Upper lobe of left lung (tissue), 6 donors: ENCODE measurements around the gene KRTAP10-5. TPM values are rescaled to one million over a fixed set of nuclear protein-coding genes. Genes with fewer than 3 reads are reported as not detected.
"Not testable (repeated sequence)": the region's sequence is repeated elsewhere in the genome, so short reads cannot be mapped to it uniquely, and the experiment has no call there.

ENCODE experiments used
- ATAC-seq, 2 donors: fragments of 200-7000 bp; cut with Tn5 transposase; one replicate each; pipeline ENCODE4 v1.9.1; 2022; ENCODE audit warnings: mild to moderate bottlenecking in 2 of 2, moderate library complexity in 2 of 2; ENCODE audit not compliant: low FRiP score in 2 of 2
- DNase-seq, 2 donors: peaks; one replicate each; pipeline ENCODE4 v3.0.0-alpha.2; 2019 to 2020
- H3K27ac ChIP-seq, 4 donors: fragments of 200-600 bp; sonication (generic); one replicate each; pipeline ENCODE4 v1.5.1; 2016 to 2019
- H3K27me3 ChIP-seq, 4 donors: fragments of 200-600 bp; sonication (generic); one replicate each; pipeline ENCODE4 v1.5.1; 2017 to 2019
- H3K36me3 ChIP-seq, 4 donors: fragments of 200-600 bp; sonication (generic); one replicate each; pipeline ENCODE4 v1.5.1; 2016 to 2019
- H3K4me1 ChIP-seq, 4 donors: fragments of 200-600 bp; sonication (generic); one replicate each; pipeline ENCODE4 v1.5.1; 2018 to 2019
- H3K4me3 ChIP-seq, 4 donors: fragments of 200-600 bp; sonication (generic); one replicate each; pipeline ENCODE4 v1.5.1; 2017 to 2019; ENCODE audit warnings: mild to moderate bottlenecking in 2 of 4, moderate library complexity in 1 of 4
- H3K9me3 ChIP-seq, 4 donors: fragments of 200-600 bp; sonication (generic); one replicate each; pipeline ENCODE4 v1.5.1; 2018 to 2019
- CTCF ChIP-seq, 6 experiments: fragments of 450-650 bp in 4 of 6; fragments of 200-600 bp in 2 of 6; sonication (generic) in 2 of 6; IDR thresholded peaks; one replicate each; pipeline ENCODE4 v1.5.1; 2016 to 2019; ENCODE audit warnings: antibody characterized with exemption in 6 of 6
- EP300 ChIP-seq, 4 donors: sonication (generic); formaldehyde crosslinking; IDR thresholded peaks; one replicate each; pipeline ENCODE4 v1.5.1; 2017; ENCODE audit warnings: antibody characterized with exemption in 4 of 4, control low read depth in 2 of 4
- POLR2A ChIP-seq, 4 donors: fragments of 450-650 bp; IDR thresholded peaks; one replicate each; pipeline ENCODE4 v1.5.1; 2016 to 2017; ENCODE audit warnings: antibody characterized with exemption in 4 of 4, mild to moderate bottlenecking in 2 of 4
- POLR2AphosphoS5 ChIP-seq, 2 donors: sonication (generic); formaldehyde crosslinking; IDR thresholded peaks; one replicate each; pipeline ENCODE4 v1.5.1; 2017; ENCODE audit warnings: antibody characterized with exemption in 2 of 2
- WGBS, 2 donors: methylation state at CpG; one replicate each; pipeline ENCODE4 v1.1.5; 2017 to 2018; 5-methylcytosine and 5-hydroxymethylcytosine counted together
- total RNA-seq, 6 donors: library from RNA; depleted of rRNA in 4 of 6; stranded (reverse); fragments of >200 nt in 4 of 6; gene quantifications; one replicate each; pipeline versions ENCODE4 v1.1.0 to v1.2.1, GENCODE V29; 2016 to 2021
- donor health status: DM: no; HTN: no; CAD: no; lungs with moderate emphysema.
- donor health status: DM: no; HTN: yes; CAD: no; lungs with severe emphysema.

The KRTAP10-5 gene
- total RNA-seq, 6 donors from 2014 or later, result not detected

GRCh38 chr21:44614161-44614631 is 33.8 kb upstream of the KRTAP10-5 start:
- H3K4me1 ChIP-seq, result no peaks in the 10 kb centered on the region
- TF ChIP-seq POLR2A (IDR thresholded peaks at IDR 0.05) (no peak), CTCF (IDR thresholded peaks at IDR 0.05) (no peak)
- ATAC-seq, result peak in 1 of 2 donors; percentile 15
- H3K27ac ChIP-seq, result no peak overlapping the region
- H3K9me3 ChIP-seq, result peaks cover 0 to 30% (median 10%) of the 10 kb centered on the region in 4 donors
- 75 to 86% methylated on average over 8 to 20 of the region's 20 CpGs for WGBS, 2 donors
- no peak overlapping the region for H3K4me3 ChIP-seq
- peaks cover 0 to 3% (median 0%) of the 10 kb centered on the region in 4 donors for H3K27me3 ChIP-seq
- peak in 1 of 2 donors; percentile 69 for DNase-seq
- no peaks in the 10 kb centered on the region for H3K36me3 ChIP-seq

GRCh38 chr21:44613386-44614155 is 33.2 kb upstream of the KRTAP10-5 start:
- Histone ChIP-seq H3K9me3 (peaks cover 0 to 30% (median 10%) of the 10 kb centered on the region in 4 donors), H3K27me3 (peaks cover 0 to 3% (median 0%) of the 10 kb centered on the region in 4 donors), H3K36me3 (no peaks in the 10 kb centered on the region), H3K27ac (no peak overlapping the region), H3K4me1 (no peaks in the 10 kb centered on the region), H3K4me3 (no peak overlapping the region)
- ATAC-seq (peak in 1 of 2 donors; percentile 3), DNase-seq (peak in 1 of 2 donors; percentile 61)
- TF ChIP-seq POLR2AphosphoS5 (IDR thresholded peaks at IDR 0.05) (no peak), POLR2A (IDR thresholded peaks at IDR 0.05) (no peak), CTCF (IDR thresholded peaks at IDR 0.05) (no peak), EP300 (IDR thresholded peaks at IDR 0.05) (no peak)
- 90% methylated on average over 24 to 25 of the region's 26 CpGs for WGBS, 2 donors

GRCh38 chr21:44612669-44613229 is 32.3 kb upstream of the KRTAP10-5 start:
- WGBS, 2 donors, result 78 to 83% methylated on average over 12 to 13 of the region's 13 CpGs
- peaks cover 0 to 3% (median 0%) of the 10 kb centered on the region in 4 donors for H3K27me3 ChIP-seq
- H3K9me3 ChIP-seq, result peaks cover 0 to 30% (median 10%) of the 10 kb centered on the region in 4 donors
- TF ChIP-seq EP300 (IDR thresholded peaks at IDR 0.05) (no peak), POLR2AphosphoS5 (IDR thresholded peaks at IDR 0.05) (no peak), CTCF (IDR thresholded peaks at IDR 0.05) (no peak), POLR2A (IDR thresholded peaks at IDR 0.05) (no peak)
- H3K27ac ChIP-seq, result no peak overlapping the region
- no peaks in the 10 kb centered on the region for H3K4me1 ChIP-seq
- ATAC-seq, result no peak
- no peaks in the 10 kb centered on the region for H3K36me3 ChIP-seq
- no peak overlapping the region for H3K4me3 ChIP-seq
- peak in 1 of 2 donors; percentile 75 for DNase-seq

GRCh38 chr21:44612029-44612486 is 31.7 kb upstream of the KRTAP10-5 start, which contains the start of gene KRTAP10-8:
Gene KRTAP10-8, plus strand, starts transcription at chr21:44612079. Its CDS starts 22 bp downstream, at chr21:44612101.
- Histone ChIP-seq H3K27ac (no peak within 1 kb of the TSS), H3K36me3 (no peaks in the 10 kb centered on the region), H3K4me3 (no peak within 1 kb of the TSS), H3K27me3 (peaks cover 0 to 3% (median 0%) of the 10 kb centered on the region in 4 donors), H3K9me3 (peaks cover 0 to 30% (median 10%) of the 10 kb centered on the region in 4 donors), H3K4me1 (no peaks in the 10 kb centered on the region)
- peak in 1 of 2 donors; percentile 58 for DNase-seq
- WGBS, 2 donors, result 100% methylated on average over 3 of the region's 8 CpGs; no CpG with 5 or more reads in 1 of the 2 donors
- TF ChIP-seq EP300 (IDR thresholded peaks at IDR 0.05), result no peak
- ATAC-seq, result no peak

GRCh38 chr21:44611551-44611950 is 31.1 kb upstream of the KRTAP10-5 start:
- H3K36me3 ChIP-seq, result no peaks in the 10 kb centered on the region
- ATAC-seq, result no peak
- TF ChIP-seq EP300 (IDR thresholded peaks at IDR 0.05) (no peak), POLR2AphosphoS5 (IDR thresholded peaks at IDR 0.05) (no peak), CTCF (IDR thresholded peaks at IDR 0.05) (no peak), POLR2A (IDR thresholded peaks at IDR 0.05) (no peak)
- no peak overlapping the region for H3K27ac ChIP-seq
- H3K4me1 ChIP-seq, result no peaks in the 10 kb centered on the region
- no peak for DNase-seq
- 87 to 89% methylated on average over 4 of the region's 4 CpGs for WGBS, 2 donors
- H3K27me3 ChIP-seq, result peaks cover 0 to 3% (median 0%) of the 10 kb centered on the region in 4 donors
- H3K4me3 ChIP-seq, result no peak overlapping the region
- peaks cover 0 to 30% (median 10%) of the 10 kb centered on the region in 4 donors for H3K9me3 ChIP-seq

- H3K27me3 ChIP-seq, H3K4me1 ChIP-seq, ATAC-seq, H3K27ac ChIP-seq, H3K4me3 ChIP-seq, H3K36me3 ChIP-seq, DNase-seq: not testable (repeated sequence)
- H3K9me3 ChIP-seq, result peaks cover 0 to 30% (median 10%) of the 10 kb centered on the region in 4 donors
- 94 to 96% methylated on average over 6 to 7 of the region's 7 CpGs for WGBS, 2 donors
Measured at GRCh38 chr21:44610157-44610843, 29.9 kb upstream of the KRTAP10-5 start.
